Colonic mucosa (tissue), 4 donors: ENCODE measurements around the gene EMID1. TPM values are rescaled to one million over a fixed set of nuclear protein-coding genes. Genes with fewer than 3 reads are reported as not detected.
A peak's percentile ranks its signal among the peaks of the same experiment; 100 is the strongest.

Source experiments
- DNase-seq: peaks from one replicate; pipeline ENCODE4 v3.0.0-alpha.2; 2020
- H3K27ac ChIP-seq: fragments of 200-600 bp; one replicate; pipeline ENCODE4 v1.8.0; 2021
- H3K27me3 ChIP-seq: fragments of 200-600 bp; one replicate; pipeline ENCODE4 v1.8.0; 2021
- H3K36me3 ChIP-seq: fragments of 200-600 bp; one replicate; pipeline ENCODE4 v1.8.0; 2021
- H3K4me1 ChIP-seq: fragments of 200-600 bp; one replicate; pipeline ENCODE4 v1.8.0; 2021; ENCODE audit warnings: mild to moderate bottlenecking
- H3K4me3 ChIP-seq: fragments of 200-600 bp; one replicate; pipeline ENCODE4 v1.8.0; 2021
- H3K9ac ChIP-seq, 2 donors: one replicate each; pipeline ENCODE4 v1.7.0; 2013; ENCODE audit warnings: control low read depth in 2 of 2, low read depth in 2 of 2, low read length in 2 of 2
- H3K9me3 ChIP-seq: fragments of 200-600 bp; one replicate; pipeline ENCODE4 v1.8.0; 2021
- CTCF ChIP-seq: fragments of 200-600 bp; IDR thresholded peaks from one replicate; pipeline ENCODE4 v1.8.0; 2022; ENCODE audit warnings: antibody characterized with exemption, mild to moderate bottlenecking
- intact Hi-C: fragments of 100-400 bp; cut with DNase I; formaldehyde crosslinking; loops from one replicate; pipeline ENCODE4 v1.14.1; 2022
- total RNA-seq, 2 donors: library from RNA; stranded (reverse); fragmentation: NEBNext Ultra II Directional in 1 of 2; extraction: Animal tissue kit (Norgen Biotek cat#: 25700) in 1 of 2; gene quantifications; one replicate each; pipeline ENCODE4 v1.2.1, GENCODE V29; 2021
- donor health status: healthy.
- donor health status: DM: no; HTN: no; CAD: no.
- donor health status: DM: no; HTN: no; CAD: no.

The EMID1 gene
- total RNA-seq: 1 to 10 TPM; 4.4 TPM

- Histone ChIP-seq H3K9ac (peak within 1 kb of the TSS; percentile 19 to 72), H3K4me3 (peak within 1 kb of the TSS; percentile 39), H3K27me3 (peaks cover 16% of the 10 kb centered on the region), H3K27ac (no peak within 1 kb of the TSS), H3K4me1 (no peaks in the 10 kb centered on the region), H3K36me3 (no peaks in the 10 kb centered on the region), H3K9me3 (no peaks in the 10 kb centered on the region)
- TF ChIP-seq CTCF: no peak
- intact Hi-C loops: no loop called here
- no peak for DNase-seq
Measured at GRCh38 chr22:29205594-29206371, at the start of gene EMID1. Gene EMID1, plus strand, starts transcription at chr22:29205896. Its CDS starts 143 bp downstream, at chr22:29206039.

- TF ChIP-seq CTCF: no peak
- Histone ChIP-seq H3K4me1 (no peaks in the 10 kb centered on the region), H3K36me3 (no peaks in the 10 kb centered on the region), H3K27me3 (no peaks in the 10 kb centered on the region), H3K4me3 (no peak overlapping the region), H3K9ac (no peak overlapping the region), H3K27ac (no peak overlapping the region), H3K9me3 (no peaks in the 10 kb centered on the region)
- DNase-seq: no peak
- intact Hi-C loops: loop anchor here (10.0 kb wide), 2 partner anchors 111 to 301 kb away; no protein-coding TSS in a partner anchor
Measured at GRCh38 chr22:29155966-29156365, 49.7 kb upstream of the EMID1 start.

GRCh38 chr22:29156507-29156906 is 49.2 kb upstream of the EMID1 start:
- TF ChIP-seq CTCF: no peak
- DNase-seq: no peak
- H3K27ac ChIP-seq: no peak overlapping the region
- intact Hi-C loops: loop anchor here (10.0 kb wide), 2 partner anchors 112 to 302 kb away; no protein-coding TSS in a partner anchor
- no peak overlapping the region for H3K9ac ChIP-seq
- no peaks in the 10 kb centered on the region for H3K27me3 ChIP-seq
- H3K4me3 ChIP-seq: no peak overlapping the region
- H3K9me3 ChIP-seq: no peaks in the 10 kb centered on the region
- H3K4me1 ChIP-seq: no peaks in the 10 kb centered on the region
- no peaks in the 10 kb centered on the region for H3K36me3 ChIP-seq

GRCh38 chr22:29157759-29158535 is 47.7 kb upstream of the EMID1 start:
- H3K4me3 ChIP-seq: no peak overlapping the region
- no peak overlapping the region for H3K27ac ChIP-seq
- intact Hi-C loops: loop anchor here (10.0 kb wide), 2 partner anchors 113 to 303 kb away; no protein-coding TSS in a partner anchor
- H3K4me1 ChIP-seq: no peaks in the 10 kb centered on the region
- no peaks in the 10 kb centered on the region for H3K9me3 ChIP-seq
- H3K9ac ChIP-seq: no peak overlapping the region
- no peak for DNase-seq
- TF ChIP-seq CTCF: no peak
- no peaks in the 10 kb centered on the region for H3K36me3 ChIP-seq
- no peaks in the 10 kb centered on the region for H3K27me3 ChIP-seq

- TF ChIP-seq CTCF: no peak
- no peaks in the 10 kb centered on the region for H3K4me1 ChIP-seq
- no peaks in the 10 kb centered on the region for H3K36me3 ChIP-seq
- H3K27me3 ChIP-seq: no peaks in the 10 kb centered on the region
- no peaks in the 10 kb centered on the region for H3K9me3 ChIP-seq
- no peak overlapping the region for H3K9ac ChIP-seq
- intact Hi-C loops: loop anchor here (10.0 kb wide), 2 partner anchors 114 to 304 kb away; no protein-coding TSS in a partner anchor
- no peak for DNase-seq
- no peak overlapping the region for H3K27ac ChIP-seq
- H3K4me3 ChIP-seq: no peak overlapping the region
Measured at GRCh38 chr22:29158546-29158945, 47.1 kb upstream of the EMID1 start.
